Spleen (tissue), 13 donors: ENCODE data around the gene OR5H14. TPM values are rescaled to one million over a fixed set of nuclear protein-coding genes. Genes with fewer than 3 reads are reported as not detected.

Experiments used
- DNase-seq: peaks from one replicate; pipeline ENCODE4 v3.0.0-alpha.2; 2020
- H3K27ac ChIP-seq, 8 donors: fragments of 200-600 bp; sonication (generic) in 7 of 8; 1 replicate in 4 of 8; 2 replicates in 4 of 8; pipeline versions ENCODE4 v1.5.0 to v1.8.0; 2016 to 2021; ENCODE audit warnings: inconsistent platforms in 4 of 8, mild to moderate bottlenecking in 4 of 8, moderate library complexity in 1 of 8
- H3K27me3 ChIP-seq, 7 donors: fragments of 200-600 bp; sonication (generic) in 6 of 7; replicated peaks in 1 of 7; 1 replicate in 4 of 7; 2 replicates in 3 of 7; pipeline versions ENCODE4 v1.5.0 to v1.8.0; 2016 to 2021; ENCODE audit warnings: inconsistent platforms in 3 of 7, mild to moderate bottlenecking in 1 of 7
- H3K36me3 ChIP-seq, 6 donors: fragments of 200-600 bp; sonication (generic) in 5 of 6; 1 replicate in 4 of 6; 2 replicates in 2 of 6; pipeline versions ENCODE4 v1.5.0 to v1.8.0; 2016 to 2021; ENCODE audit warnings: inconsistent platforms in 2 of 6
- H3K4me1 ChIP-seq, 6 donors: fragments of 200-600 bp; sonication (generic) in 5 of 6; 1 replicate in 3 of 6; 2 replicates in 3 of 6; pipeline versions ENCODE4 v1.5.0 to v1.8.0; 2016 to 2021; ENCODE audit warnings: inconsistent platforms in 3 of 6
- H3K4me3 ChIP-seq, 8 donors: fragments of 200-600 bp; sonication (generic) in 7 of 8; 1 replicate in 4 of 8; 2 replicates in 4 of 8; pipeline versions ENCODE4 v1.5.0 to v1.8.0; 2016 to 2021; ENCODE audit warnings: inconsistent platforms in 4 of 8, mild to moderate bottlenecking in 4 of 8, moderate library complexity in 2 of 8
- H3K9me3 ChIP-seq, 8 donors: fragments of 200-600 bp; sonication (generic) in 7 of 8; 1 replicate in 4 of 8; 2 replicates in 4 of 8; pipeline versions ENCODE4 v1.5.0 to v1.8.0; 2016 to 2021; ENCODE audit warnings: inconsistent platforms in 4 of 8
- CTCF ChIP-seq, 11 experiments: fragments of 200-600 bp in 7 of 11; fragments of 450-650 bp in 4 of 11; sonication (generic) in 4 of 11; IDR thresholded peaks in 8 of 11; conservative IDR thresholded peaks in 3 of 11; 1 replicate in 7 of 11; 2 replicates in 4 of 11; pipeline versions ENCODE4 v1.4.0 to v1.8.0; 2016 to 2021; ENCODE audit warnings: antibody characterized with exemption in 11 of 11, inconsistent platforms in 4 of 11, mild to moderate bottlenecking in 1 of 11
- POLR2A ChIP-seq, 3 donors: fragments of 450-650 bp; IDR thresholded peaks; one replicate each; pipeline ENCODE4 v1.5.1; 2017; ENCODE audit warnings: antibody characterized with exemption in 3 of 3, mild to moderate bottlenecking in 1 of 3
- POLR2AphosphoS5 ChIP-seq, 3 donors: sonication (generic); formaldehyde crosslinking; IDR thresholded peaks; one replicate each; pipeline ENCODE4 v1.5.1; 2017; ENCODE audit warnings: antibody characterized with exemption in 3 of 3
- WGBS, 5 donors: extraction: QIAGEN DNeasy Blood & Tissue Kit in 3 of 5; methylation state at CpG; one replicate each; pipeline versions ENCODE4 v1.1.5 to v1.1.7; 2013 to 2018; 5-methylcytosine and 5-hydroxymethylcytosine counted together
- intact Hi-C: fragments of 100-400 bp; cut with DNase I; formaldehyde crosslinking; loops from one replicate; pipeline ENCODE4 v1.15.0; 2023; ENCODE audit warnings: low total_unique reads
- long read RNA-seq, 2 donors: transcript quantifications; one replicate each; lab custom pipeline, GENCODE V29; 2026
- polyA plus RNA-seq, 3 donors: library from polyadenylated mRNA; stranded (reverse); fragments of 200-250 nt; gene quantifications; one replicate each; pipeline ENCODE4 v1.2.1, GENCODE V29; 2013
- total RNA-seq, 7 donors: library from RNA; depleted of rRNA in 3 of 7; stranded (reverse); fragments of >200 nt in 3 of 7; fragmentation: NEBNext Ultra II Directional in 4 of 7; extraction: Animal tissue kit (Norgen Biotek cat#: 25700) in 4 of 7; gene quantifications; one replicate each; pipeline versions ENCODE4 v1.1.0 to v1.2.1, GENCODE V29; 2016 to 2021
- donor health status: healthy with polysubstance abuse.
- donor health status: DM: no; HTN: no; CAD: no; lungs with moderate emphysema.
- donor health status: DM: no; HTN: no; CAD: no.
- donor health status: Bipolar disorder and iron deficiency.
- donor health status: healthy.
- donor health status: DM: no; HTN: no; CAD: no.
- donor health status: DM: yes; HTN: yes; CAD: no.

The OR5H14 gene
- total RNA-seq (not detected), polyA plus RNA-seq (not detected)
- long read RNA-seq, donor 1: 0 reads
- long read RNA-seq, donor 2: 0 reads

- H3K9me3 ChIP-seq: no peaks in the 10 kb centered on the region
- DNase-seq: no peak
- intact Hi-C loops: no loop called here
- no peaks in the 10 kb centered on the region for H3K4me1 ChIP-seq
- H3K4me3 ChIP-seq: no peak within 1 kb of the TSS
- H3K27me3 ChIP-seq: no peaks in the 10 kb centered on the region
- WGBS, 5 donors: 62 to 89% (median 75%) methylated on average over 1 of the region's 1 CpG
- TF ChIP-seq POLR2A (IDR thresholded peaks at IDR 0.05): no peak
- no peak for TF ChIP-seq CTCF (IDR thresholded peaks at IDR 0.05 in 8 of 11, conservative IDR thresholded peaks at IDR 0.05 in 3 of 11)
- TF ChIP-seq POLR2AphosphoS5 (IDR thresholded peaks at IDR 0.05): no peak
- H3K27ac ChIP-seq: no peak within 1 kb of the TSS
- no peaks in the 10 kb centered on the region for H3K36me3 ChIP-seq
These were observed at the start of gene OR5H14 for GRCh38 chr3:98147179-98147578. OR5H14 (plus strand) TSS chr3:98147479; CDS start chr3:98149386, 1,907 bp downstream.

- Histone ChIP-seq H3K36me3 (no peaks in the 10 kb centered on the region), H3K4me3 (no peak overlapping the region), H3K27ac (no peak overlapping the region), H3K4me1 (no peaks in the 10 kb centered on the region), H3K9me3 (no peaks in the 10 kb centered on the region), H3K27me3 (no peaks in the 10 kb centered on the region)
- no peak for DNase-seq
- TF ChIP-seq CTCF (IDR thresholded peaks at IDR 0.05 in 8 of 11, conservative IDR thresholded peaks at IDR 0.05 in 3 of 11) (no peak), POLR2A (IDR thresholded peaks at IDR 0.05) (no peak), POLR2AphosphoS5 (IDR thresholded peaks at IDR 0.05) (no peak)
- intact Hi-C loops: no loop called here
- WGBS, 5 donors: 70 to 80% (median 79%) methylated on average over 4 of the region's 4 CpGs
These were observed 47.4 kb upstream of the OR5H14 start for GRCh38 chr3:98099848-98100247.

- no peak overlapping the region for H3K27ac ChIP-seq
- H3K4me1 ChIP-seq: no peaks in the 10 kb centered on the region
- H3K27me3 ChIP-seq: no peaks in the 10 kb centered on the region
- 3 to 57% (median 43%) methylated on average over 1 of the region's 1 CpG for whole genome bisulfite sequencing, 5 donors
- TF ChIP-seq POLR2AphosphoS5 (IDR thresholded peaks at IDR 0.05) (no peak), CTCF (IDR thresholded peaks at IDR 0.05 in 8 of 11, conservative IDR thresholded peaks at IDR 0.05 in 3 of 11) (no peak), POLR2A (IDR thresholded peaks at IDR 0.05) (no peak)
- H3K9me3 ChIP-seq: peaks cover 0 to 41% (median 26%) of the 10 kb centered on the region in 8 donors
- no peak overlapping the region for H3K4me3 ChIP-seq
- intact Hi-C loops: no loop called here
- H3K36me3 ChIP-seq: no peaks in the 10 kb centered on the region
- DNase-seq: no peak
These were observed 39.1 kb upstream of the OR5H14 start for GRCh38 chr3:98108162-98108561.

- Histone ChIP-seq H3K36me3 (no peaks in the 10 kb centered on the region), H3K27me3 (no peaks in the 10 kb centered on the region), H3K9me3 (peaks cover 0 to 52% (median 28%) of the 10 kb centered on the region in 8 donors), H3K4me1 (no peaks in the 10 kb centered on the region), H3K27ac (no peak overlapping the region), H3K4me3 (no peak overlapping the region)
- TF ChIP-seq POLR2A (IDR thresholded peaks at IDR 0.05) (no peak), POLR2AphosphoS5 (IDR thresholded peaks at IDR 0.05) (no peak), CTCF (IDR thresholded peaks at IDR 0.05 in 8 of 11, conservative IDR thresholded peaks at IDR 0.05 in 3 of 11) (no peak)
- no peak for DNase-seq
- intact Hi-C loops: no loop called here
- 75 to 88% (median 86%) methylated on average over 4 of the region's 4 CpGs for WGBS, 5 donors
These were observed 37.3 kb upstream of the OR5H14 start for GRCh38 chr3:98109807-98110549.
